IMR-90 (cell line): Measurements from ENCODE around the gene OR3A2. TPM values are rescaled to one million over a fixed set of nuclear protein-coding genes. Genes with fewer than 3 reads are reported as not detected.

ENCODE experiments used
- ATAC-seq: fragments of 200-7000 bp; cut with Tn5 transposase; 2 replicates; pipeline ENCODE4 v1.9.1; 2020; ENCODE audit warnings: low read depth, mild to moderate bottlenecking, moderate library complexity
- BruUV-seq: library from RNA; stranded (reverse); fragments of 400-500 nt; replicated peaks from 2 replicates; lab custom pipeline; 2021; lab: Mats Ljungman, UMichigan
- CTCF ChIA-PET: fragments of 300-600 bp; formaldehyde crosslinking; extraction: SDS; loops from one replicate; lab custom pipeline; 2021; ENCODE audit warnings: antibody characterized with exemption; lab: Yijun Ruan, JAX
- POLR2A ChIA-PET: fragments of 300-600 bp; sonication (Branson Sonifier 250); formaldehyde crosslinking; loops from one replicate; lab custom pipeline; 2022; ENCODE audit warnings: antibody characterized with exemption; ENCODE audit not compliant: unreplicated experiment; lab: Charles Lee
- DNase-seq: peaks from one replicate; pipeline ENCODE4 v3.0.0; 2013
- H2AFZ ChIP-seq: replicated peaks from 2 replicates; pipeline ENCODE3; 2013; ENCODE audit warnings: low read length, mild to moderate bottlenecking; ENCODE audit not compliant: poor library complexity
- H2AK5ac ChIP-seq: 2 replicates; pipeline ENCODE4 v1.6.1; 2013; ENCODE audit warnings: low read depth, low read length, inconsistent platforms
- H2AK9ac ChIP-seq: replicated peaks from 2 replicates; pipeline ENCODE3; 2013; ENCODE audit warnings: mild to moderate bottlenecking, low read depth, low read length, moderate library complexity; ENCODE audit not compliant: poor library complexity
- H2BK120ac ChIP-seq: 2 replicates; pipeline ENCODE4 v1.6.1; 2013; ENCODE audit warnings: low read depth, low read length, inconsistent platforms
- H2BK15ac ChIP-seq: 3 replicates; pipeline ENCODE4 v1.6.1; 2013; ENCODE audit warnings: low read depth, low read length, inconsistent platforms
- H2BK20ac ChIP-seq: 2 replicates; pipeline ENCODE4 v1.6.1; 2013; ENCODE audit warnings: low read depth, mild to moderate bottlenecking, inconsistent platforms, low read length, moderate library complexity
- H2BK5ac ChIP-seq: 2 replicates; pipeline ENCODE4 v1.6.1; 2013; ENCODE audit warnings: mild to moderate bottlenecking, low read depth, low read length, inconsistent platforms; ENCODE audit not compliant: poor library complexity, severe bottlenecking
- H3K14ac ChIP-seq: replicated peaks from 2 replicates; pipeline ENCODE4 v1.6.1; 2013; ENCODE audit warnings: low read depth, low read length, inconsistent platforms
- H3K18ac ChIP-seq: 2 replicates; pipeline ENCODE4 v1.6.1; 2013; ENCODE audit warnings: low read depth, low read length, control low read depth
- H3K23ac ChIP-seq: 2 replicates; pipeline ENCODE4 v1.6.1; 2013; ENCODE audit warnings: low read depth, low read length, inconsistent platforms
- H3K27ac ChIP-seq: 2 replicates; pipeline ENCODE4 v1.5.1; 2013; ENCODE audit warnings: mild to moderate bottlenecking, control low read depth, low read length; ENCODE audit not compliant: insufficient read depth
- H3K27me3 ChIP-seq: 2 replicates; pipeline ENCODE4 v1.6.1; 2013; ENCODE audit warnings: low read length; ENCODE audit not compliant: control insufficient read depth, insufficient read depth
- H3K36me3 ChIP-seq: 2 replicates; pipeline ENCODE4 v1.6.1; 2013; ENCODE audit warnings: low read length, mixed read lengths; ENCODE audit not compliant: control insufficient read depth, insufficient read depth
- H3K4ac ChIP-seq: 2 replicates; pipeline ENCODE4 v1.6.1; 2013; ENCODE audit warnings: low read depth, low read length, inconsistent platforms
- H3K4me1 ChIP-seq: 2 replicates; pipeline ENCODE4 v1.6.1; 2013; ENCODE audit warnings: low read length, mixed read lengths; ENCODE audit not compliant: control insufficient read depth, insufficient read depth
- H3K4me2 ChIP-seq: 2 replicates; pipeline ENCODE4 v1.6.1; 2013; ENCODE audit warnings: low read depth, mild to moderate bottlenecking, control low read depth, low read length, moderate library complexity
- H3K4me3 ChIP-seq: 2 replicates; pipeline ENCODE4 v1.5.1; 2013; ENCODE audit warnings: low read depth, mild to moderate bottlenecking, control low read depth, low read length, moderate library complexity; ENCODE audit not compliant: insufficient read depth
- H3K56ac ChIP-seq: 2 replicates; pipeline ENCODE4 v1.6.1; 2013; ENCODE audit warnings: low read length, inconsistent platforms; ENCODE audit not compliant: insufficient read depth; ENCODE audit errors: extremely low read depth
- H3K79me1 ChIP-seq, 2 experiments: 2 replicates each; pipeline ENCODE4 v1.6.1; 2013; ENCODE audit warnings: low read length in 2 of 2, inconsistent platforms in 1 of 2, low read depth in 1 of 2
- H3K9ac ChIP-seq: 2 replicates; pipeline ENCODE4 v1.6.1; 2013; ENCODE audit warnings: low read depth, low read length, control low read depth
- H3K9me1 ChIP-seq: 2 replicates; pipeline ENCODE4 v1.6.1; 2013; ENCODE audit warnings: low read length, inconsistent platforms; ENCODE audit not compliant: insufficient read depth
- H3K9me3 ChIP-seq: 2 replicates; pipeline ENCODE4 v1.6.1; 2013; ENCODE audit warnings: low read length; ENCODE audit not compliant: control insufficient read depth, insufficient read depth
- H4K20me1 ChIP-seq: 2 replicates; pipeline ENCODE4 v1.6.1; 2013; ENCODE audit warnings: low read length, inconsistent platforms; ENCODE audit not compliant: insufficient read depth
- H4K5ac ChIP-seq: 2 replicates; pipeline ENCODE4 v1.6.1; 2013; ENCODE audit warnings: mild to moderate bottlenecking, low read depth, low read length, control low read depth
- H4K8ac ChIP-seq, 2 experiments: 2 replicates each; pipeline ENCODE4 v1.6.1; 2013; ENCODE audit warnings: low read depth in 2 of 2, low read length in 2 of 2, control low read depth in 1 of 2, inconsistent platforms in 1 of 2
- H4K91ac ChIP-seq: 2 replicates; pipeline ENCODE4 v1.6.1; 2013; ENCODE audit warnings: low read depth, low read length, inconsistent platforms; ENCODE audit not compliant: insufficient read depth
- BHLHE40 ChIP-seq: fragments of 150-350 bp; IDR thresholded peaks from 2 replicates; pipeline ENCODE4 v1.6.1; 2016; ENCODE audit warnings: mild to moderate bottlenecking, low read depth, low read length
- CEBPB ChIP-seq: IDR thresholded peaks from 2 replicates; pipeline ENCODE4 v1.6.1; 2012; ENCODE audit warnings: low read depth, low read length, improper control_type of control experiment
- CHD1 ChIP-seq: IDR thresholded peaks from 2 replicates; pipeline ENCODE4 v1.6.1; 2012; ENCODE audit warnings: low read depth, low read length, improper control_type of control experiment
- FOS ChIP-seq: fragments of 150-350 bp; IDR thresholded peaks from 2 replicates; pipeline ENCODE4 v1.6.1; 2016; ENCODE audit warnings: low read depth, low read length
- MAFK ChIP-seq: IDR thresholded peaks from 2 replicates; pipeline ENCODE4 v1.6.1; 2012; ENCODE audit warnings: low read depth, low read length, improper control_type of control experiment
- MXI1 ChIP-seq: IDR thresholded peaks from 2 replicates; pipeline ENCODE4 v1.6.1; 2012; ENCODE audit warnings: low read depth, mild to moderate bottlenecking, low read length, moderate library complexity, borderline replicate concordance
- NFE2L2 ChIP-seq: fragments of 150-350 bp; IDR thresholded peaks from 2 replicates; pipeline ENCODE4 v1.6.1; 2016; ENCODE audit warnings: low read depth, mild to moderate bottlenecking, low read length
- POLR2A ChIP-seq: IDR thresholded peaks from 2 replicates; pipeline ENCODE4 v1.6.1; 2012; ENCODE audit warnings: mild to moderate bottlenecking, low read depth, low read length
- RCOR1 ChIP-seq: IDR thresholded peaks from 2 replicates; pipeline ENCODE4 v1.6.1; 2012; ENCODE audit warnings: mild to moderate bottlenecking, low read length, improper control_type of control experiment; ENCODE audit not compliant: insufficient replicate concordance
- SMC3 ChIP-seq: fragments of 150-350 bp; IDR thresholded peaks from 2 replicates; pipeline ENCODE4 v1.6.1; 2016; ENCODE audit warnings: low read depth, mild to moderate bottlenecking, antibody characterized with exemption, low read length, moderate library complexity
- WGBS, 2 experiments: methylation state at CpG; one replicate each; pipeline versions ENCODE4 v1.1.5 to v1.1.7; 2013; ENCODE audit warnings: missing lambda C conversion rate in 2 of 2; ENCODE audit not compliant: insufficient read length in 1 of 2; ENCODE audit errors: extremely low coverage in 2 of 2; 5-methylcytosine and 5-hydroxymethylcytosine counted together
- dilution Hi-C: fragments of 300-500 bp; cut with HindIII; formaldehyde crosslinking; loops from one replicate; pipeline ENCODE4 v1.14.3; 2018; ENCODE audit warnings: low sequenced_read_pairs; ENCODE audit not compliant: unreplicated experiment
- in situ Hi-C: fragments of 300-500 bp; cut with MboI; formaldehyde crosslinking; loops from 3 replicates; pipeline ENCODE4 v1.14.3; 2019; ENCODE audit warnings: low sequenced_read_pairs, inconsistent platforms, mixed read lengths
- intact Hi-C: fragments of 100-400 bp; cut with micrococcal nuclease; formaldehyde crosslinking; loops from 2 replicates; pipeline ENCODE4 v1.10.0; 2022
- polyA plus RNA-seq, 3 experiments: library from polyadenylated mRNA; depleted of rRNA; stranded (reverse); fragments of >200 nt; gene quantifications; 2 replicates each; pipeline ENCODE4 v1.2.3, GENCODE V29; 2012; ENCODE audit warnings: low replicate concordance in 1 of 3
- total RNA-seq: library from RNA; depleted of rRNA; stranded (reverse); fragments of >200 nt; gene quantifications from 2 replicates; pipeline ENCODE4 v1.2.3, GENCODE V29; 2012
- TF ChIP-seq, protein P1 (sequence below): fragments of 150-350 bp; IDR thresholded peaks from 2 replicates; pipeline ENCODE4 v1.6.1; 2017; ENCODE audit warnings: mild to moderate bottlenecking, antibody characterized with exemption, low read length, low read depth

OR3A2 gene
- total and polyA plus RNA-seq, 2 of the 4 experiments (the other 2 are of a cell fraction): not detected

DNA sequence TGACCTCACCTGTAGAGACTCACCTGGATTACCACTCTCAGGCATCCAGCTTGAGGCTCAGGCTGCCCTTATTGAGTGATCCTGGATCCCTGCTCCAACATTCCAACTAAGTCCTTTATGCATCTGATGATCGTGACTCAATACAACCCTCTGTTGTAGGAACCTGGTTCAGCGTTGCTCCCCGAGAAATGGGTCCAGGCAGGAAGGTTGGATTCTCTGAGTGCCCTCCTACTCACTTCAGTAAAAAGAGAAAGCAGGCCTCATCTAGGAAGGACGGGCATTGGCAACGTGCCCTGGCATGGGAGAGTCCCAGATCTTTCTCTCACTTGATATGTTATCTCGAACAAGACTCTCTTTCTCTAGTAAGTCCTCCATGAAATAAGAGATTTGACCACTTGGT, 87.8 kb downstream of the OR3A2 start, which contains the start of gene OR3A1:
TSS of gene OR3A1 (minus strand) at position 101 of the 400 bp plus-strand sequence. CDS start 5,778 bp downstream, outside the sequence.
- no peak within 1 kb of the TSS for H4K8ac ChIP-seq
- H2BK120ac ChIP-seq: no peak within 1 kb of the TSS
- no TSS peak for BruUV-seq
- H4K91ac ChIP-seq: no peak within 1 kb of the TSS
- H2AFZ ChIP-seq: no peak within 1 kb of the TSS
- H3K9ac ChIP-seq: no peak within 1 kb of the TSS
- intact Hi-C loops (no loop called here), dilution Hi-C loops (no loop called here), in situ Hi-C loops (no loop called here)
- H3K9me1 ChIP-seq: no peaks in the 10 kb centered on the region
- ChIA-PET CTCF (no interaction called here), POLR2A (no interaction called here)
- H3K56ac ChIP-seq: no peak within 1 kb of the TSS
- no peak within 1 kb of the TSS for H2BK5ac ChIP-seq
- H3K27ac ChIP-seq: no peak within 1 kb of the TSS
- no peak within 1 kb of the TSS for H3K23ac ChIP-seq
- ATAC-seq: no peak
- peaks cover 3% of the 10 kb centered on the region; the same call in 1 of the 2 replicates for H3K9me3 ChIP-seq
- H2AK9ac ChIP-seq: no peak within 1 kb of the TSS
- no peak within 1 kb of the TSS for H3K4me3 ChIP-seq
- no peak within 1 kb of the TSS for H4K5ac ChIP-seq
- no peak within 1 kb of the TSS for H3K4ac ChIP-seq
- H2BK20ac ChIP-seq: no peak within 1 kb of the TSS
- no peaks in the 10 kb centered on the region for H4K20me1 ChIP-seq
- H2AK5ac ChIP-seq: no peak within 1 kb of the TSS
- H3K27me3 ChIP-seq: no peaks in the 10 kb centered on the region
- no peak within 1 kb of the TSS for H3K18ac ChIP-seq
- TF ChIP-seq POLR2A (no peak), MXI1 (no peak), RCOR1 (no peak), CEBPB (no peak), FOS (no peak), BHLHE40 (no peak), MAFK (no peak), CHD1 (no peak), SMC3 (no peak), NFE2L2 (no peak)
- TF ChIP-seq, protein P1, sequence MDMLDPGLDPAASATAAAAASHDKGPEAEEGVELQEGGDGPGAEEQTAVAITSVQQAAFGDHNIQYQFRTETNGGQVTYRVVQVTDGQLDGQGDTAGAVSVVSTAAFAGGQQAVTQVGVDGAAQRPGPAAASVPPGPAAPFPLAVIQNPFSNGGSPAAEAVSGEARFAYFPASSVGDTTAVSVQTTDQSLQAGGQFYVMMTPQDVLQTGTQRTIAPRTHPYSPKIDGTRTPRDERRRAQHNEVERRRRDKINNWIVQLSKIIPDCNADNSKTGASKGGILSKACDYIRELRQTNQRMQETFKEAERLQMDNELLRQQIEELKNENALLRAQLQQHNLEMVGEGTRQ: no peak
- no peaks in the 10 kb centered on the region for H3K79me1 ChIP-seq
- no CpG with 5 or more reads among the region's 6 CpGs for WGBS, 2 experiments
- H2BK15ac ChIP-seq: no peak within 1 kb of the TSS
- H3K14ac ChIP-seq: no peak within 1 kb of the TSS
- DNase-seq: no peak
- H3K4me2 ChIP-seq: no peak within 1 kb of the TSS
- H3K36me3 ChIP-seq: no peaks in the 10 kb centered on the region
- no peaks in the 10 kb centered on the region for H3K4me1 ChIP-seq
